GM18508 (cell line): Measurements from ENCODE around the gene CDH2.

ENCODE experiments used
- ATAC-seq: cut with Tn5 transposase; IDR thresholded peaks from one replicate; pipeline ENCODE4 v1.9.1; 2021; ENCODE audit warnings: moderate number of reproducible peaks; ENCODE audit not compliant: insufficient read depth, unreplicated experiment

Gene CDH2

GRCh38 chr18:28176948-28177827 is at the start of gene CDH2:
Gene CDH2 (minus strand): TSS chr18:28177130. CDS start chr18:28177022, 108 bp downstream.
- no peak for ATAC-seq

- ATAC-seq, result no peak
Observed at GRCh38 chr18:28212060-28212459, 35.1 kb upstream of the CDH2 start.

- no peak for ATAC-seq
Observed at GRCh38 chr18:28208712-28209265, 31.9 kb upstream of the CDH2 start.

- no peak for ATAC-seq
Observed at GRCh38 chr18:28208268-28208667, 31.3 kb upstream of the CDH2 start.

- no peak for ATAC-seq
Observed at GRCh38 chr18:28204154-28204553, 27.2 kb upstream of the CDH2 start.

GRCh38 chr18:28201056-28201455 is 24.1 kb upstream of the CDH2 start:
- ATAC-seq, result no peak

GRCh38 chr18:28198620-28199019 is 21.7 kb upstream of the CDH2 start:
- ATAC-seq, result no peak

- ATAC-seq, result no peak
Observed at GRCh38 chr18:28193177-28193778, 16.3 kb upstream of the CDH2 start.

- peak; percentile 54 for ATAC-seq
Observed at GRCh38 chr18:28189400-28190239, 12.7 kb upstream of the CDH2 start.

GRCh38 chr18:28185121-28185520 is 8.2 kb upstream of the CDH2 start:
- no peak for ATAC-seq

- no peak for ATAC-seq
Observed at GRCh38 chr18:28183418-28184078, 6.6 kb upstream of the CDH2 start.

- no peak for ATAC-seq
Observed at GRCh38 chr18:28181616-28182015, 4.7 kb upstream of the CDH2 start.

- no peak for ATAC-seq
Observed at GRCh38 chr18:28178720-28179119, 1.8 kb upstream of the CDH2 start.

GRCh38 chr18:28177828-28178635 is 1.1 kb upstream of the CDH2 start:
- ATAC-seq, result no peak

- ATAC-seq, result no peak
Observed at GRCh38 chr18:28176698-28176947, 307 bp downstream of the CDH2 start.

- no peak for ATAC-seq
Observed at GRCh38 chr18:28175930-28176697, 816 bp downstream of the CDH2 start.

- no peak for ATAC-seq
Observed at GRCh38 chr18:28175150-28175929, 1.6 kb downstream of the CDH2 start.
